Naive thymus-derived CD4-positive, alpha-beta T cell (primary cell): ENCODE results near the gene FCRL3. TPM values are rescaled to one million over a fixed set of nuclear protein-coding genes. Genes with fewer than 3 reads are reported as not detected.
A peak's percentile ranks its signal among the peaks of the same experiment; 100 is the strongest.

Experiments used
- ATAC-seq: fragments of 150-1000 bp; cut with Tn5 transposase; 2 replicates; pipeline ENCODE4 v1.10.0; 2021; ENCODE audit warnings: mild to moderate bottlenecking, moderate library complexity
- CTCF ChIA-PET: fragments of 350-600 bp; sonication (Branson Sonifier 250); formaldehyde crosslinking; loops from one replicate; lab custom pipeline; 2021; ENCODE audit warnings: antibody characterized with exemption; lab: Charles Lee
- POLR2A ChIA-PET: fragments of 350-600 bp; sonication (Branson Sonifier 250); formaldehyde crosslinking; loops from one replicate; lab custom pipeline; 2021; ENCODE audit warnings: antibody characterized with exemption, inconsistent platforms; lab: Charles Lee
- DNase-seq, 9 donors: peaks; one replicate each; pipeline versions ENCODE4 v3.0.0 to v3.0.0-alpha.2; 2020 to 2022; ENCODE audit warnings: mixed read lengths in 1 of 9
- H3K27ac ChIP-seq: one replicate; pipeline ENCODE4 v1.7.0; 2013; ENCODE audit warnings: mild to moderate bottlenecking, low read depth, low read length, moderate library complexity
- H3K27me3 ChIP-seq, 2 donors: one replicate each; pipeline ENCODE4 v1.7.0; 2013; ENCODE audit warnings: low read length in 2 of 2, mild to moderate bottlenecking in 2 of 2, moderate library complexity in 2 of 2; ENCODE audit not compliant: control insufficient read depth in 2 of 2, insufficient read depth in 2 of 2
- H3K36me3 ChIP-seq, 3 experiments: 1 replicate in 2 of 3; 2 replicates in 1 of 3; pipeline ENCODE4 v1.7.0; 2013; ENCODE audit warnings: low read length in 3 of 3, mild to moderate bottlenecking in 3 of 3, moderate library complexity in 1 of 3; ENCODE audit not compliant: insufficient read depth in 3 of 3, control insufficient read depth in 2 of 3
- H3K4me1 ChIP-seq, 2 donors: one replicate each; pipeline ENCODE4 v1.7.0; 2013; ENCODE audit warnings: low read length in 2 of 2, mild to moderate bottlenecking in 2 of 2, moderate library complexity in 1 of 2; ENCODE audit not compliant: control insufficient read depth in 2 of 2, insufficient read depth in 2 of 2
- H3K4me3 ChIP-seq: 2 replicates; pipeline ENCODE4 v1.7.0; 2013; ENCODE audit warnings: mild to moderate bottlenecking, low read length
- H3K9me3 ChIP-seq, 3 experiments: 1 replicate in 2 of 3; 2 replicates in 1 of 3; pipeline ENCODE4 v1.7.0; 2013; ENCODE audit warnings: low read length in 3 of 3; ENCODE audit not compliant: control insufficient read depth in 2 of 3
- H3K27ac Mint-ChIP-seq, 9 donors: one replicate each; pipeline ENCODE4 v1.8.0; 2020 to 2022; ENCODE audit warnings: mixed read lengths in 9 of 9, mild to moderate bottlenecking in 8 of 9, moderate library complexity in 5 of 9, inconsistent platforms in 2 of 9
- H3K27me3 Mint-ChIP-seq, 5 donors: one replicate each; pipeline ENCODE4 v1.8.0; 2021 to 2022; ENCODE audit warnings: mixed read lengths in 5 of 5, mild to moderate bottlenecking in 1 of 5
- H3K36me3 Mint-ChIP-seq, 5 donors: one replicate each; pipeline ENCODE4 v1.8.0; 2020 to 2022; ENCODE audit warnings: mixed read lengths in 5 of 5, mild to moderate bottlenecking in 3 of 5, inconsistent platforms in 1 of 5
- H3K4me1 Mint-ChIP-seq, 7 donors: one replicate each; pipeline ENCODE4 v1.8.0; 2020 to 2022; ENCODE audit warnings: mixed read lengths in 7 of 7, mild to moderate bottlenecking in 3 of 7, inconsistent platforms in 1 of 7
- H3K4me3 Mint-ChIP-seq, 10 donors: one replicate each; pipeline ENCODE4 v1.8.0; 2020 to 2022; ENCODE audit warnings: mild to moderate bottlenecking in 10 of 10, mixed read lengths in 10 of 10, moderate library complexity in 6 of 10, inconsistent platforms in 2 of 10
- H3K9me3 Mint-ChIP-seq, 11 donors: one replicate each; pipeline ENCODE4 v1.8.0; 2020 to 2022; ENCODE audit warnings: mixed read lengths in 11 of 11, mild to moderate bottlenecking in 4 of 11, inconsistent platforms in 1 of 11, moderate library complexity in 1 of 11
- intact Hi-C, 2 donors: fragments of 100-400 bp; cut with micrococcal nuclease; formaldehyde crosslinking; loops; one replicate each; pipeline ENCODE4 v1.15.1; 2023
- polyA plus RNA-seq, 2 donors: library from polyadenylated mRNA; unstranded; fragments of 300-500 nt; fragmentation: Illumina TruSeq; gene quantifications; one replicate each; pipeline ENCODE4 v1.2.3, GENCODE V29; 2021
- total RNA-seq, 6 experiments: library from RNA in 5 of 6; stranded (reverse) in 5 of 6; gene quantifications; 1 replicate in 5 of 6; 2 replicates in 1 of 6; pipeline ENCODE4 v1.2.3 and lab custom pipeline; 2021 to 2026

Gene FCRL3
- total and polyA plus RNA-seq, 7 experiments from 2014 or later: 0.44 to 20.3 (median 1.5) TPM; not detected in 1

DNA sequence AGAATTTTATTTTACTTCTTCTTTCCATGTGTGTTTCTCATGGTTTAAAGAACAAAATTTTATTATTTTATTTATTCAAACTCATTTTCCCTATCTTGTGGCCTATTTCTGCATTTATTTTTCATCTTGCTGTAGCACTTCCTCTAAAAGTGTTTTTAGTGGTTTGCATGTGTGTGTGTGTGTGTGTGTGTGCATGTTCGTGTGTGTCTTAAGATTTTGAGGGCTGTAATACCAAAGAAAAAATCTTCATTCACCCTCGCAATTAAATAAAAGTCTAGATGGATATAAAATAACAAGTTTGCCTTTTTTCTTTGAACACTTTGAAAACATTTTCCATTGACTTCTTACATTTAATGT lies 24.6 kb upstream of the FCRL3 start:
- no peak overlapping the region for H3K27ac Mint-ChIP-seq
- H3K36me3 Mint-ChIP-seq: peaks cover 0 to 5% (median 0%) of the 10 kb centered on the region in 5 donors
- intact Hi-C loops: no loop called here
- Histone ChIP-seq H3K36me3 (no peaks in the 10 kb centered on the region), H3K4me1 (peaks cover 0 to 28% of the 10 kb centered on the region in 2 donors), H3K9me3 (peaks cover 0 to 9% (median 0%) of the 10 kb centered on the region in 3 experiments), H3K27me3 (no peaks in the 10 kb centered on the region), H3K4me3 (no peak overlapping the region), H3K27ac (no peak overlapping the region)
- CTCF ChIA-PET: no interaction called here
- H3K27me3 Mint-ChIP-seq: peaks cover 0 to 19% (median 5%) of the 10 kb centered on the region in 5 donors
- DNase-seq (peak in 1 of 9 donors; percentile 9), ATAC-seq (peak; percentile 48)
- no peak overlapping the region for H3K4me3 Mint-ChIP-seq
- POLR2A ChIA-PET: no interaction called here
- peaks cover 0 to 36% (median 0%) of the 10 kb centered on the region in 7 donors for H3K4me1 Mint-ChIP-seq
- H3K9me3 Mint-ChIP-seq: peaks cover 3 to 28% (median 13%) of the 10 kb centered on the region in 11 donors

DNA sequence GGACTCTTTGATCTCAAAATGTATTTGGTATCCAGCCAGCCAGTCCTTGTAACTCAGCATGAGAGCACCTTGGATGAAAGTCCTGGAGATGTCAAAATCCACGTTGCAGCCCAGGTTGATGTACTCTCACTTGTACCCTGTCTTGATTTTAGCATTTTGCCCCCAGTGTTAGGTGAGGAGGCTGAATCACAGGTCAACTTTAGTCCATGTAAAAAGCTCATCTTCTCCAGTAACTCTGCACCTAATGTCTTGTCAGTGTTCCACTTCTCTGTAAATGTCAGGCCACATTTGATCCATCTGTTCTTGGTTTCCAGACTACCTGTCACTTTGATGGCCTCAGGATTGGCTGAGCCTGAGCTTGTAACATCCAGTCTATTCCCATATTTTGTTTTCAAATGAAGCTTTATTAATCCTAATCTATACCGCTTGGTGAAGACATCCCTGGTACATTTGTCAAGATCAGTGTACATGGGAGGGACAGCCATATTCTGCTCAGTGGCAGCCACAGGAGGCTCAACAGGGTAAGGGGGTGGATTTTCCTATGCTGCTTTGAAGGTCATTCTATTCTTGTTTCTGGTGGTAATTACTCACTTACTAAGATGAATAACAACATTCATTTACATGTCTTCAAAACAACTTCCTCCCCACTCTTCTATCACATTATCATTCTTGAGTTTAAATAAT lies 24.1 kb upstream of the FCRL3 start:
- Histone ChIP-seq H3K9me3 (peaks cover 0 to 9% (median 0%) of the 10 kb centered on the region in 3 experiments), H3K27me3 (no peaks in the 10 kb centered on the region), H3K36me3 (no peaks in the 10 kb centered on the region), H3K4me1 (peaks cover 0 to 28% of the 10 kb centered on the region in 2 donors), H3K27ac (no peak overlapping the region), H3K4me3 (no peak overlapping the region)
- DNase-seq: no peak
- ATAC-seq: no peak
- peaks cover 3 to 28% (median 13%) of the 10 kb centered on the region in 11 donors for H3K9me3 Mint-ChIP-seq
- peak overlapping the region in 1 of 10 donors; percentile 1 for H3K4me3 Mint-ChIP-seq
- peaks cover 0 to 19% (median 5%) of the 10 kb centered on the region in 5 donors for H3K27me3 Mint-ChIP-seq
- ChIA-PET CTCF (no interaction called here), POLR2A (no interaction called here)
- intact Hi-C loops: no loop called here
- no peak overlapping the region for H3K27ac Mint-ChIP-seq
- H3K4me1 Mint-ChIP-seq: peaks cover 0 to 36% (median 0%) of the 10 kb centered on the region in 7 donors
- peaks cover 0 to 5% (median 0%) of the 10 kb centered on the region in 5 donors for H3K36me3 Mint-ChIP-seq

DNA sequence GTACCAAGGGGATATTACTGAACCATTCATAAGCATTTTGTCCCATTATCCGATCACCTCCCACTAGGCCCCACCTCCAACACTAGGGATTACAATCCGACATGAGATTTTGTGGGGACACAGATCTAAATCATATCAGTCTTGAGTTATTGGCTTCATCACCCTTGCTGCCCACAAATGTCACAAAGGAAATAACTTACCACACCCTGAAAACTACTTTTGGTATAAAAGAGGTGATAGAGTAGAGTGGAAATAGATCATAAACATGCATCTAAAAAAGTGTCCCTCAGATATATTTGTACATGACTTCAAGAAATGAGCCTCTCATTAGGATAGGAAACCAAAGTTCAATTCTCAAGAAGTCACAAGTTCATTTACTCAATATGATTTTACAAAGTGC lies 22.6 kb upstream of the FCRL3 start:
- H3K4me3 ChIP-seq: no peak overlapping the region
- H3K27ac ChIP-seq: no peak overlapping the region
- no peak overlapping the region for H3K4me3 Mint-ChIP-seq
- ATAC-seq (peak; percentile 64), DNase-seq (no peak)
- peaks cover 0 to 28% of the 10 kb centered on the region in 2 donors for H3K4me1 ChIP-seq
- H3K27me3 ChIP-seq: no peaks in the 10 kb centered on the region
- H3K4me1 Mint-ChIP-seq: peaks cover 0 to 36% (median 0%) of the 10 kb centered on the region in 7 donors
- no peak overlapping the region for H3K27ac Mint-ChIP-seq
- CTCF ChIA-PET: no interaction called here
- H3K36me3 ChIP-seq: no peaks in the 10 kb centered on the region
- peaks cover 0 to 5% (median 0%) of the 10 kb centered on the region in 5 donors for H3K36me3 Mint-ChIP-seq
- H3K9me3 Mint-ChIP-seq: peaks cover 3 to 25% (median 13%) of the 10 kb centered on the region in 11 donors
- peaks cover 0 to 19% (median 9%) of the 10 kb centered on the region in 5 donors for H3K27me3 Mint-ChIP-seq
- H3K9me3 ChIP-seq: peaks cover 0 to 9% (median 0%) of the 10 kb centered on the region in 3 experiments
- intact Hi-C loops: no loop called here
- POLR2A ChIA-PET: no interaction called here

GRCh38 chr1:157721985-157722384 lies 21.4 kb upstream of the FCRL3 start:
- peaks cover 0 to 9% (median 0%) of the 10 kb centered on the region in 3 experiments for H3K9me3 ChIP-seq
- ChIA-PET POLR2A (no interaction called here), CTCF (no interaction called here)
- Mint-ChIP-seq H3K9me3 (peaks cover 3 to 25% (median 13%) of the 10 kb centered on the region in 11 donors), H3K4me1 (peaks cover 0 to 32% (median 0%) of the 10 kb centered on the region in 7 donors), H3K36me3 (peaks cover 0 to 5% (median 0%) of the 10 kb centered on the region in 5 donors), H3K27ac (no peak overlapping the region), H3K27me3 (peaks cover 0 to 14% (median 9%) of the 10 kb centered on the region in 5 donors), H3K4me3 (no peak overlapping the region)
- no peaks in the 10 kb centered on the region for H3K36me3 ChIP-seq
- H3K4me3 ChIP-seq: no peak overlapping the region
- no peak for ATAC-seq
- no peak for DNase-seq
- no peak overlapping the region for H3K27ac ChIP-seq
- no peaks in the 10 kb centered on the region for H3K27me3 ChIP-seq
- H3K4me1 ChIP-seq: peaks cover 0 to 28% of the 10 kb centered on the region in 2 donors
- intact Hi-C loops: no loop called here

GRCh38 chr1:157715736-157716135 lies 15.2 kb upstream of the FCRL3 start:
- H3K27ac Mint-ChIP-seq: no peak overlapping the region
- no peaks in the 10 kb centered on the region for H3K9me3 ChIP-seq
- no peaks in the 10 kb centered on the region for H3K36me3 ChIP-seq
- no peak for DNase-seq
- H3K27me3 Mint-ChIP-seq: peaks cover 0 to 7% (median 1%) of the 10 kb centered on the region in 5 donors
- ChIA-PET POLR2A (no interaction called here), CTCF (no interaction called here)
- no peak for ATAC-seq
- H3K4me3 Mint-ChIP-seq: no peak overlapping the region
- no peak overlapping the region for H3K4me3 ChIP-seq
- intact Hi-C loops: no loop called here
- no peak overlapping the region for H3K27ac ChIP-seq
- H3K27me3 ChIP-seq: no peaks in the 10 kb centered on the region
- H3K4me1 Mint-ChIP-seq: no peaks in the 10 kb centered on the region
- H3K4me1 ChIP-seq: no peaks in the 10 kb centered on the region
- peaks cover 0 to 3% (median 1%) of the 10 kb centered on the region in 11 donors for H3K9me3 Mint-ChIP-seq
- peaks cover 0 to 1% (median 0%) of the 10 kb centered on the region in 5 donors for H3K36me3 Mint-ChIP-seq

- DNase-seq (no peak), ATAC-seq (no peak)
- ChIA-PET CTCF (no interaction called here), POLR2A (no interaction called here)
- intact Hi-C loops: no loop called here
- no peaks in the 10 kb centered on the region for H3K27me3 ChIP-seq
- H3K36me3 ChIP-seq: no peaks in the 10 kb centered on the region
- no peaks in the 10 kb centered on the region for H3K9me3 ChIP-seq
- Mint-ChIP-seq H3K4me1 (peaks cover 0 to 2% (median 0%) of the 10 kb centered on the region in 7 donors), H3K27ac (no peak overlapping the region), H3K36me3 (no peaks in the 10 kb centered on the region), H3K9me3 (peaks cover 0 to 3% (median 0%) of the 10 kb centered on the region in 11 donors), H3K27me3 (peaks cover 0 to 7% (median 0%) of the 10 kb centered on the region in 5 donors), H3K4me3 (no peak overlapping the region)
- H3K4me1 ChIP-seq: no peaks in the 10 kb centered on the region
- H3K27ac ChIP-seq: no peak overlapping the region
- H3K4me3 ChIP-seq: no peak overlapping the region
Measured at GRCh38 chr1:157711802-157712201, 11.2 kb upstream of the FCRL3 start.
